Osteoblast (primary cell): ENCODE results near the gene ACOX1. TPM values are rescaled to one million over a fixed set of nuclear protein-coding genes. Genes with fewer than 3 reads are reported as not detected.

ENCODE experiments used
- DNase-seq: peaks from one replicate; pipeline ENCODE4 v3.0.0; 2011; ENCODE audit warnings: low spot score, mixed read lengths; ENCODE audit not compliant: insufficient read length; ENCODE audit errors: missing footprints
- H2AFZ ChIP-seq: 2 replicates; pipeline ENCODE4 v1.6.0; 2011; ENCODE audit warnings: mild to moderate bottlenecking, low read length
- H3K27ac ChIP-seq: 2 replicates; pipeline ENCODE4 v1.5.1; 2011; ENCODE audit warnings: mild to moderate bottlenecking, low read depth, low read length, moderate library complexity
- H3K27me3 ChIP-seq: 2 replicates; pipeline ENCODE4 v1.6.0; 2012; ENCODE audit warnings: mild to moderate bottlenecking, control low read depth, inconsistent platforms, low read length, moderate library complexity; ENCODE audit not compliant: insufficient read depth
- H3K36me3 ChIP-seq: 2 replicates; pipeline ENCODE4 v1.5.1; 2011; ENCODE audit warnings: mild to moderate bottlenecking, low read length, control low read depth, moderate library complexity; ENCODE audit not compliant: insufficient read depth
- H3K4me1 ChIP-seq: 2 replicates; pipeline ENCODE4 v1.5.1; 2011; ENCODE audit warnings: mild to moderate bottlenecking, low read length, control low read depth, moderate library complexity; ENCODE audit not compliant: insufficient read depth
- H3K4me2 ChIP-seq: 2 replicates; pipeline ENCODE4 v1.6.0; 2011; ENCODE audit warnings: mild to moderate bottlenecking, low read length; ENCODE audit not compliant: insufficient read depth
- H3K4me3 ChIP-seq: fragments of 200-600 bp; sonication (generic); 3 replicates; pipeline ENCODE4 v1.5.1; 2012; ENCODE audit warnings: mild to moderate bottlenecking, low read length, inconsistent platforms; ENCODE audit not compliant: insufficient read depth
- H3K79me2 ChIP-seq: 2 replicates; pipeline ENCODE4 v1.6.0; 2012; ENCODE audit warnings: mild to moderate bottlenecking, low read length, control low read depth, inconsistent platforms; ENCODE audit not compliant: insufficient read depth
- H3K9me3 ChIP-seq: 2 replicates; pipeline ENCODE4 v1.5.1; 2011; ENCODE audit warnings: low read depth, low read length, control low read depth
- H4K20me1 ChIP-seq: 2 replicates; pipeline ENCODE4 v1.6.0; 2012; ENCODE audit warnings: mild to moderate bottlenecking, low read length, control low read depth; ENCODE audit not compliant: insufficient read depth
- CTCF ChIP-seq: IDR thresholded peaks from 2 replicates; pipeline ENCODE4 v1.5.1; 2011; ENCODE audit warnings: mild to moderate bottlenecking, low read depth, low read length, moderate library complexity; ENCODE audit errors: extremely low read depth
- total RNA-seq: library from RNA; depleted of rRNA; stranded (reverse); fragments of >200 nt; gene quantifications from 2 replicates; pipeline ENCODE4 v1.2.3, GENCODE V29; 2012

The ACOX1 gene
- total RNA-seq, 1 donor = 59.4 TPM

- peak overlapping the region; percentile 97 for H3K4me3 ChIP-seq
- H2AFZ ChIP-seq = peak overlapping the region; percentile 73
- no peak for TF ChIP-seq CTCF
- no peaks in the 10 kb centered on the region for H4K20me1 ChIP-seq
- H3K27ac ChIP-seq = peak overlapping the region; percentile 58
- H3K4me2 ChIP-seq = peak overlapping the region; percentile 90
- no peaks in the 10 kb centered on the region for H3K9me3 ChIP-seq
- no peak for DNase-seq
- peaks cover 3% of the 10 kb centered on the region for H3K4me1 ChIP-seq
- H3K27me3 ChIP-seq = no peaks in the 10 kb centered on the region
- H3K36me3 ChIP-seq = peaks cover 13% of the 10 kb centered on the region
- peaks cover 5% of the 10 kb centered on the region for H3K79me2 ChIP-seq
These were observed 37.5 kb downstream of the ACOX1 start for GRCh38 chr17:75941442-75941819.

GRCh38 chr17:75940727-75941441, 38.1 kb downstream of the ACOX1 start, which contains the start of gene FBF1:
TSS of gene FBF1 (minus strand) at chr17:75941042. CDS start at chr17:75938149, 2,893 bp downstream.
- H3K27me3 ChIP-seq = no peaks in the 10 kb centered on the region
- peaks cover 3% of the 10 kb centered on the region for H3K4me1 ChIP-seq
- peak within 1 kb of the TSS; percentile 90 for H3K4me2 ChIP-seq
- H3K36me3 ChIP-seq = peaks cover 10% of the 10 kb centered on the region
- peak within 1 kb of the TSS; percentile 84 for H3K27ac ChIP-seq
- no peaks in the 10 kb centered on the region for H4K20me1 ChIP-seq
- no peaks in the 10 kb centered on the region for H3K9me3 ChIP-seq
- peak within 1 kb of the TSS; percentile 96 for H2AFZ ChIP-seq
- H3K4me3 ChIP-seq = peak within 1 kb of the TSS; percentile 97
- TF ChIP-seq CTCF = no peak
- H3K79me2 ChIP-seq = peaks cover 5% of the 10 kb centered on the region
- peak; percentile 99 for DNase-seq

- Histone ChIP-seq H3K4me1 (peaks cover 3% of the 10 kb centered on the region), H4K20me1 (no peaks in the 10 kb centered on the region), H3K79me2 (peaks cover 5% of the 10 kb centered on the region), H3K4me2 (no peak overlapping the region), H3K27me3 (no peaks in the 10 kb centered on the region), H3K27ac (no peak overlapping the region), H2AFZ (no peak overlapping the region), H3K36me3 (no peaks in the 10 kb centered on the region), H3K9me3 (no peaks in the 10 kb centered on the region), H3K4me3 (no peak overlapping the region)
- DNase-seq = no peak
- no peak for TF ChIP-seq CTCF
These were observed 41.3 kb downstream of the ACOX1 start for GRCh38 chr17:75937652-75938051.

GRCh38 chr17:75933808-75934207, 45.2 kb downstream of the ACOX1 start:
- Histone ChIP-seq H3K36me3 (peaks cover 6% of the 10 kb centered on the region), H3K27me3 (no peaks in the 10 kb centered on the region), H4K20me1 (no peaks in the 10 kb centered on the region), H3K79me2 (no peaks in the 10 kb centered on the region), H3K4me2 (no peak overlapping the region), H3K4me1 (no peaks in the 10 kb centered on the region), H3K27ac (no peak overlapping the region), H2AFZ (no peak overlapping the region), H3K9me3 (no peaks in the 10 kb centered on the region), H3K4me3 (no peak overlapping the region)
- DNase-seq = no peak
- no peak for TF ChIP-seq CTCF
